Measurements from ENCODE around the gene SASH1. TPM values are rescaled to one million over a fixed set of nuclear protein-coding genes. Genes with fewer than 3 reads are reported as not detected.

The SASH1 gene
- total and polyA plus RNA-seq, 2 of the 8 experiments (the other 6 are each of a cell fraction or from before 2014, with no cell fraction given) = 6.0 to 20.2 TPM

DNA sequence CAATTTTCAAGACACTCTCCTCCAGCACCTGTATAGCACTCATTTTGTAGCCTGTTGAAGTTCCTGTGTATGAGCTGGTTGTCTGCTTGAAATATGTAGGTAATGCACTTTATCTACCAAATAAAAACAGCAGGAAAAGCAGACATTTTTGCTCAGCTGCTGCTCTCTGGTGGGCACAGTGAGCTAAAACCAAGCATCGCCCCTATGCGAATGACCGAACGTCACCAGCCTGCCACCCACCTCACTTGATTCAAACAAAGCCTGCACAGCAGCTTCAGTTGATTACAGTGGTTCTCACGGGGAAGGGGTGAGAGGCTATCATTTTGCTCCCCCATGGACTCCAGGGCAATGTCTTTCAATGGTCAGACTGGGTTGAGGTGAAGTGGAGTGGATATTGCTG, 185.7 kb downstream of the SASH1 start:
- Histone ChIP-seq H2BK15ac (ENCODE audit: low read length) (no peak overlapping the region), H3K14ac (ENCODE audit: insufficient read length) (no peak overlapping the region), H3K4ac (replicated peaks; ENCODE audit: insufficient read length, low read depth, low read length) (no peak overlapping the region), H3K23me2 (ENCODE audit: low read depth, low read length) (no peaks in the 10 kb centered on the region), H3K56ac (replicated peaks; ENCODE audit: insufficient read length, low read depth, low read length) (no peak overlapping the region), H3K79me2 (ENCODE audit: control insufficient read depth in 1 of 2, insufficient read depth in 2 of 2, low read length in 2 of 2) (no peaks in the 10 kb centered on the region), H3K23ac (ENCODE audit: insufficient read length) (no peak overlapping the region), H3K4me2 (ENCODE audit: insufficient read depth in 1 of 2, low read depth in 2 of 2, low read length in 2 of 2) (no peak overlapping the region), H3K36me3 (ENCODE audit: control insufficient read depth in 2 of 4, insufficient read depth in 4 of 4, low read length in 3 of 4) (peaks cover 13 to 24% (median 23%) of the 10 kb centered on the region in 4 experiments), H4K91ac (replicated peaks; ENCODE audit: insufficient read length, low read length) (no peak overlapping the region), H2BK5ac (ENCODE audit: low read depth, low read length) (no peak overlapping the region), H3K4me1 (replicated peaks in 1 of 4; ENCODE audit: control insufficient read depth in 3 of 4, insufficient read depth in 4 of 4, low read length in 3 of 4) (peaks cover 0 to 13% (median 5%) of the 10 kb centered on the region in 4 experiments; a peak in 6 of 7 replicates), H2AK5ac (ENCODE audit: low read depth, low read length) (no peak overlapping the region), H3K9ac (replicated peaks in 1 of 4; ENCODE audit: extremely low read depth in 1 of 4, low read depth in 3 of 4, low read length in 3 of 4) (no peak overlapping the region), H3K18ac (ENCODE audit: extremely low read depth, low read length) (no peak overlapping the region), H4K20me1 (replicated peaks in 1 of 2; ENCODE audit: control insufficient read depth in 1 of 2, insufficient read depth in 2 of 2, low read length in 2 of 2) (no peaks in the 10 kb centered on the region), H2BK12ac (ENCODE audit: low read depth, low read length) (no peak overlapping the region), H2AFZ (ENCODE audit: low read length) (no peak overlapping the region), H4K8ac (ENCODE audit: extremely low read depth, insufficient read depth, low read length) (no peak overlapping the region), H4K5ac (ENCODE audit: insufficient read length, low read depth, low read length) (no peak overlapping the region), H2BK120ac (replicated peaks; ENCODE audit: low read depth, low read length) (no peak overlapping the region), H3K27ac (ENCODE audit: low read depth, low read length) (no peak overlapping the region), H3K4me3 (ENCODE audit: extremely low read depth in 1 of 4, insufficient read depth in 2 of 4, low read depth in 3 of 4, low read length in 4 of 4) (no peak overlapping the region), H3K9me3 (ENCODE audit: insufficient read depth in 2 of 2, low read depth in 1 of 2, low read length in 1 of 2) (peaks cover 0 to 2% of the 10 kb centered on the region in 2 experiments; a peak in 1 of 4 replicates), H2BK20ac (ENCODE audit: low read length) (no peak overlapping the region), H3K27me3 (replicated peaks in 1 of 4; ENCODE audit: control insufficient read depth in 3 of 4, extremely low read depth in 1 of 4, insufficient read depth in 3 of 4, low read length in 3 of 4) (no peaks in the 10 kb centered on the region), H3K79me1 (ENCODE audit: low read depth, low read length) (no peaks in the 10 kb centered on the region)
- TF ChIP-seq CEBPB (IDR thresholded peaks at IDR 0.05; ENCODE audit: low read depth, low read length) (no peak), RAD21 (IDR thresholded peaks at IDR 0.05 in 1 of 2, conservative IDR thresholded peaks at IDR 0.05 in 1 of 2; ENCODE audit: low read depth in 2 of 2, low read length in 2 of 2) (peak; percentile 49 to 64), SP2 (IDR thresholded peaks at IDR 0.05; ENCODE audit: low read length) (no peak)
- TF ChIP-seq, protein P1, sequence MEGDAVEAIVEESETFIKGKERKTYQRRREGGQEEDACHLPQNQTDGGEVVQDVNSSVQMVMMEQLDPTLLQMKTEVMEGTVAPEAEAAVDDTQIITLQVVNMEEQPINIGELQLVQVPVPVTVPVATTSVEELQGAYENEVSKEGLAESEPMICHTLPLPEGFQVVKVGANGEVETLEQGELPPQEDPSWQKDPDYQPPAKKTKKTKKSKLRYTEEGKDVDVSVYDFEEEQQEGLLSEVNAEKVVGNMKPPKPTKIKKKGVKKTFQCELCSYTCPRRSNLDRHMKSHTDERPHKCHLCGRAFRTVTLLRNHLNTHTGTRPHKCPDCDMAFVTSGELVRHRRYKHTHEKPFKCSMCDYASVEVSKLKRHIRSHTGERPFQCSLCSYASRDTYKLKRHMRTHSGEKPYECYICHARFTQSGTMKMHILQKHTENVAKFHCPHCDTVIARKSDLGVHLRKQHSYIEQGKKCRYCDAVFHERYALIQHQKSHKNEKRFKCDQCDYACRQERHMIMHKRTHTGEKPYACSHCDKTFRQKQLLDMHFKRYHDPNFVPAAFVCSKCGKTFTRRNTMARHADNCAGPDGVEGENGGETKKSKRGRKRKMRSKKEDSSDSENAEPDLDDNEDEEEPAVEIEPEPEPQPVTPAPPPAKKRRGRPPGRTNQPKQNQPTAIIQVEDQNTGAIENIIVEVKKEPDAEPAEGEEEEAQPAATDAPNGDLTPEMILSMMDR (IDR thresholded peaks at IDR 0.05; ENCODE audit: control extremely low read depth in 1 of 3, insufficient read depth in 1 of 3, low read depth in 1 of 3, low read length in 3 of 3) = peak; percentile 6 to 31 (median 24); a peak in 3 of 4 replicates
- ChIA-PET POLR2A (ENCODE audit: partially characterized antibody) (no interaction called here), CTCF (ENCODE audit: partially characterized antibody) (interaction anchor here (0.5 to 2.8 kb wide), 15 partner anchors 10 to 892 kb away, joined by 3 to 14 read pairs (median 4); no protein-coding TSS in a partner anchor)
- WGBS, 2 experiments (ENCODE audit: extremely low coverage in 1 of 2, insufficient coverage in 1 of 2, insufficient read length in 1 of 2, insufficient replicate concordance in 2 of 2, low coverage in 1 of 2, low lambda C conversion rate in 2 of 2, missing lambda C conversion rate in 1 of 2) = 61% methylated on average over 5 of the region's 5 CpGs; no CpG with 5 or more reads in 1 of the 2 experiments
- DNase-seq (ENCODE audit: low read depth in 1 of 2, low spot score in 2 of 2) = no peak
- peak; percentile 28 for FAIRE-seq

Measured in H1 (cell line).